ENCODE data around the gene NOS1AP. TPM values are rescaled to one million over a fixed set of nuclear protein-coding genes. Genes with fewer than 3 reads are reported as not detected.

The NOS1AP gene
- total RNA-seq, 1 experiment from 2014 or later = 2.6 TPM

GRCh38 chr1:162396201-162396906, 326.9 kb downstream of the NOS1AP start:
- Histone ChIP-seq H3K79me2 (ENCODE audit: low read length) (no peaks in the 10 kb centered on the region), H3K9ac (ENCODE audit: low read length) (no peak overlapping the region), H3K4me3 (ENCODE audit: low read length) (no peak overlapping the region), H3K4me2 (ENCODE audit: low read length) (no peak overlapping the region), H3F3A (ENCODE audit: low read length, unreplicated experiment) (no peaks in the 10 kb centered on the region), H4K20me1 (ENCODE audit: low read length) (no peaks in the 10 kb centered on the region), H3K27me3 (ENCODE audit: low read length) (no peaks in the 10 kb centered on the region), H2AFZ (ENCODE audit: low read length) (no peak overlapping the region), H3K27ac (ENCODE audit: low read length) (no peak overlapping the region), H3K36me3 (ENCODE audit: low read depth, low read length) (no peaks in the 10 kb centered on the region), H3K9me2 (replicated peaks; ENCODE audit: low read length) (no peaks in the 10 kb centered on the region), H3K4me1 (ENCODE audit: insufficient read depth, low read length) (no peaks in the 10 kb centered on the region), H3K9me3 (ENCODE audit: low read length) (no peaks in the 10 kb centered on the region)
- TF ChIP-seq EZH2phosphoT487 (IDR thresholded peaks at IDR 0.05; ENCODE audit: borderline replicate concordance, low read length) (no peak), CTCF (conservative IDR thresholded peaks at IDR 0.05; ENCODE audit: low read depth, low read length) (no peak), EZH2 (IDR thresholded peaks at IDR 0.05; ENCODE audit: low read length, unreplicated experiment) (no peak)
- DNase-seq (no peak), ATAC-seq (no peak)
- BruUV-seq (replicated peaks) = no TSS peak
- intact Hi-C loops (cut with micrococcal nuclease) = loop anchor here (10.0 kb wide), 2 partner anchors 228 to 632 kb away; partner anchors contain the start of gene ATF6
- ChIA-PET CTCF (no interaction called here), POLR2A (ENCODE audit: unreplicated experiment) (no interaction called here)

GRCh38 chr1:162397039-162397448, 327.6 kb downstream of the NOS1AP start:
- no peaks in the 10 kb centered on the region for H3K9me3 ChIP-seq (ENCODE audit: low read length)
- ATAC-seq (peak; percentile 64; the same call in 1 of the 2 replicates), DNase-seq (no peak)
- H3K79me2 ChIP-seq (ENCODE audit: low read length) = no peaks in the 10 kb centered on the region
- H3K27ac ChIP-seq (ENCODE audit: low read length) = no peak overlapping the region
- H3K27me3 ChIP-seq (ENCODE audit: low read length) = no peaks in the 10 kb centered on the region
- H3K9ac ChIP-seq (ENCODE audit: low read length) = no peak overlapping the region
- H3K4me1 ChIP-seq (ENCODE audit: insufficient read depth, low read length) = no peaks in the 10 kb centered on the region
- POLR2A ChIA-PET (ENCODE audit: unreplicated experiment) = no interaction called here
- CTCF ChIA-PET = no interaction called here
- intact Hi-C loops (cut with micrococcal nuclease) = loop anchor here (10.0 kb wide), 2 partner anchors 228 to 632 kb away; partner anchors contain the start of gene ATF6
- H3K36me3 ChIP-seq (ENCODE audit: low read depth, low read length) = no peaks in the 10 kb centered on the region
- no TSS peak for BruUV-seq (replicated peaks)
- no peaks in the 10 kb centered on the region for H3F3A ChIP-seq (ENCODE audit: low read length, unreplicated experiment)
- no peaks in the 10 kb centered on the region for H3K9me2 ChIP-seq (replicated peaks; ENCODE audit: low read length)
- H4K20me1 ChIP-seq (ENCODE audit: low read length) = no peaks in the 10 kb centered on the region
- TF ChIP-seq EZH2phosphoT487 (IDR thresholded peaks at IDR 0.05; ENCODE audit: borderline replicate concordance, low read length) = no peak
- TF ChIP-seq EZH2 (IDR thresholded peaks at IDR 0.05; ENCODE audit: low read length, unreplicated experiment) = no peak
- peak; percentile 41; the same call in 1 of the 2 replicates for TF ChIP-seq CTCF (conservative IDR thresholded peaks at IDR 0.05; ENCODE audit: low read depth, low read length)
- H3K4me3 ChIP-seq (ENCODE audit: low read length) = no peak overlapping the region
- H3K4me2 ChIP-seq (ENCODE audit: low read length) = no peak overlapping the region
- no peak overlapping the region for H2AFZ ChIP-seq (ENCODE audit: low read length)

- ChIA-PET POLR2A (ENCODE audit: unreplicated experiment) (no interaction called here), CTCF (interaction anchor here (0.6 kb wide), 2 partner anchors 25 to 40 kb away, joined by 4 to 6 read pairs; no protein-coding TSS in a partner anchor)
- Histone ChIP-seq H3K27me3 (ENCODE audit: low read length) (no peaks in the 10 kb centered on the region), H3K27ac (ENCODE audit: low read length) (no peak overlapping the region), H3K4me3 (ENCODE audit: low read length) (no peak overlapping the region), H3F3A (ENCODE audit: low read length, unreplicated experiment) (no peaks in the 10 kb centered on the region), H3K9ac (ENCODE audit: low read length) (no peak overlapping the region), H2AFZ (ENCODE audit: low read length) (no peak overlapping the region), H3K4me1 (ENCODE audit: insufficient read depth, low read length) (no peaks in the 10 kb centered on the region), H3K4me2 (ENCODE audit: low read length) (no peak overlapping the region), H4K20me1 (ENCODE audit: low read length) (no peaks in the 10 kb centered on the region), H3K9me2 (replicated peaks; ENCODE audit: low read length) (no peaks in the 10 kb centered on the region), H3K79me2 (ENCODE audit: low read length) (no peaks in the 10 kb centered on the region), H3K9me3 (ENCODE audit: low read length) (no peaks in the 10 kb centered on the region), H3K36me3 (ENCODE audit: low read depth, low read length) (no peaks in the 10 kb centered on the region)
- no TSS peak for BruUV-seq (replicated peaks)
- DNase-seq (no peak), ATAC-seq (no peak)
- intact Hi-C loops (cut with micrococcal nuclease) = loop anchor here (10.0 kb wide), 2 partner anchors 227 to 633 kb away; partner anchors contain the start of gene ATF6
- no peak for TF ChIP-seq CTCF (conservative IDR thresholded peaks at IDR 0.05; ENCODE audit: low read depth, low read length)
- TF ChIP-seq EZH2phosphoT487 (IDR thresholded peaks at IDR 0.05; ENCODE audit: borderline replicate concordance, low read length) = no peak
- no peak for TF ChIP-seq EZH2 (IDR thresholded peaks at IDR 0.05; ENCODE audit: low read length, unreplicated experiment)
Measured at GRCh38 chr1:162397943-162398560, 328.6 kb downstream of the NOS1AP start.
